Osteoblast (primary cell): ENCODE data around the gene COL18A1. TPM values are rescaled to one million over a fixed set of nuclear protein-coding genes. Genes with fewer than 3 reads are reported as not detected.
A peak's percentile ranks its signal among the peaks of the same experiment; 100 is the strongest.

Experiments
- DNase-seq: peaks from one replicate; pipeline ENCODE4 v3.0.0; 2011; ENCODE audit warnings: low spot score, mixed read lengths; ENCODE audit not compliant: insufficient read length; ENCODE audit errors: missing footprints
- H2AFZ ChIP-seq: 2 replicates; pipeline ENCODE4 v1.6.0; 2011; ENCODE audit warnings: mild to moderate bottlenecking, low read length
- H3K27ac ChIP-seq: 2 replicates; pipeline ENCODE4 v1.5.1; 2011; ENCODE audit warnings: mild to moderate bottlenecking, low read depth, low read length, moderate library complexity
- H3K27me3 ChIP-seq: 2 replicates; pipeline ENCODE4 v1.6.0; 2012; ENCODE audit warnings: mild to moderate bottlenecking, control low read depth, inconsistent platforms, low read length, moderate library complexity; ENCODE audit not compliant: insufficient read depth
- H3K36me3 ChIP-seq: 2 replicates; pipeline ENCODE4 v1.5.1; 2011; ENCODE audit warnings: mild to moderate bottlenecking, low read length, control low read depth, moderate library complexity; ENCODE audit not compliant: insufficient read depth
- H3K4me1 ChIP-seq: 2 replicates; pipeline ENCODE4 v1.5.1; 2011; ENCODE audit warnings: mild to moderate bottlenecking, low read length, control low read depth, moderate library complexity; ENCODE audit not compliant: insufficient read depth
- H3K4me2 ChIP-seq: 2 replicates; pipeline ENCODE4 v1.6.0; 2011; ENCODE audit warnings: mild to moderate bottlenecking, low read length; ENCODE audit not compliant: insufficient read depth
- H3K4me3 ChIP-seq: fragments of 200-600 bp; sonication (generic); 3 replicates; pipeline ENCODE4 v1.5.1; 2012; ENCODE audit warnings: mild to moderate bottlenecking, low read length, inconsistent platforms; ENCODE audit not compliant: insufficient read depth
- H3K79me2 ChIP-seq: 2 replicates; pipeline ENCODE4 v1.6.0; 2012; ENCODE audit warnings: mild to moderate bottlenecking, low read length, control low read depth, inconsistent platforms; ENCODE audit not compliant: insufficient read depth
- H3K9me3 ChIP-seq: 2 replicates; pipeline ENCODE4 v1.5.1; 2011; ENCODE audit warnings: low read depth, low read length, control low read depth
- H4K20me1 ChIP-seq: 2 replicates; pipeline ENCODE4 v1.6.0; 2012; ENCODE audit warnings: mild to moderate bottlenecking, low read length, control low read depth; ENCODE audit not compliant: insufficient read depth
- CTCF ChIP-seq: IDR thresholded peaks from 2 replicates; pipeline ENCODE4 v1.5.1; 2011; ENCODE audit warnings: mild to moderate bottlenecking, low read depth, low read length, moderate library complexity; ENCODE audit errors: extremely low read depth
- total RNA-seq: library from RNA; depleted of rRNA; stranded (reverse); fragments of >200 nt; gene quantifications from 2 replicates; pipeline ENCODE4 v1.2.3, GENCODE V29; 2012

COL18A1 gene
- total RNA-seq, 1 donor: 8.3 TPM

GRCh38 chr21:45467221-45467779 lies 62.3 kb downstream of the COL18A1 start:
- Histone ChIP-seq H2AFZ (no peak overlapping the region), H3K36me3 (no peaks in the 10 kb centered on the region), H3K4me1 (peaks cover 23% of the 10 kb centered on the region), H3K79me2 (no peaks in the 10 kb centered on the region), H3K27ac (no peak overlapping the region), H3K27me3 (peaks cover 4% of the 10 kb centered on the region), H3K9me3 (no peaks in the 10 kb centered on the region), H3K4me3 (no peak overlapping the region), H3K4me2 (no peak overlapping the region), H4K20me1 (no peaks in the 10 kb centered on the region)
- peak; percentile 81 for DNase-seq
- TF ChIP-seq CTCF: no peak

GRCh38 chr21:45468051-45468970 lies 63.3 kb downstream of the COL18A1 start:
- peaks cover 4% of the 10 kb centered on the region for H3K27me3 ChIP-seq
- H3K4me2 ChIP-seq: no peak overlapping the region
- no peaks in the 10 kb centered on the region for H3K36me3 ChIP-seq
- H3K4me3 ChIP-seq: no peak overlapping the region
- no peaks in the 10 kb centered on the region for H4K20me1 ChIP-seq
- H3K27ac ChIP-seq: no peak overlapping the region
- H3K79me2 ChIP-seq: no peaks in the 10 kb centered on the region
- no peak for TF ChIP-seq CTCF
- no peak overlapping the region for H2AFZ ChIP-seq
- peaks cover 23% of the 10 kb centered on the region for H3K4me1 ChIP-seq
- DNase-seq: peak; percentile 55
- no peaks in the 10 kb centered on the region for H3K9me3 ChIP-seq

GRCh38 chr21:45468971-45469272 lies 64.0 kb downstream of the COL18A1 start:
- no peaks in the 10 kb centered on the region for H4K20me1 ChIP-seq
- H3K36me3 ChIP-seq: no peaks in the 10 kb centered on the region
- no peaks in the 10 kb centered on the region for H3K79me2 ChIP-seq
- H3K4me1 ChIP-seq: peaks cover 23% of the 10 kb centered on the region
- peak; percentile 35 for DNase-seq
- no peak overlapping the region for H3K4me2 ChIP-seq
- peaks cover 4% of the 10 kb centered on the region for H3K27me3 ChIP-seq
- TF ChIP-seq CTCF: no peak
- no peak overlapping the region for H3K4me3 ChIP-seq
- no peaks in the 10 kb centered on the region for H3K9me3 ChIP-seq
- no peak overlapping the region for H3K27ac ChIP-seq
- no peak overlapping the region for H2AFZ ChIP-seq
